PC-3 (cell line): ENCODE data around the gene NAGS. TPM values are rescaled to one million over a fixed set of nuclear protein-coding genes. Genes with fewer than 3 reads are reported as not detected.

Experiments used
- ATAC-seq: fragments of 200-7000 bp; cut with Tn5 transposase; 2 replicates; pipeline ENCODE4 v1.9.1; 2020; ENCODE audit warnings: mild to moderate bottlenecking, moderate library complexity
- BruUV-seq: library from RNA; stranded (reverse); fragments of 400-500 nt; replicated peaks from 2 replicates; lab custom pipeline; 2021; lab: Mats Ljungman, UMichigan
- CTCF ChIA-PET: fragments of 300-600 bp; sonication (Branson Sonifier 250); formaldehyde crosslinking; loops from one replicate; lab custom pipeline; 2022; ENCODE audit warnings: antibody characterized with exemption; lab: Charles Lee
- POLR2A ChIA-PET: fragments of 300-600 bp; sonication (Branson Sonifier 250); formaldehyde crosslinking; loops from one replicate; lab custom pipeline; 2022; ENCODE audit warnings: antibody characterized with exemption; ENCODE audit not compliant: unreplicated experiment; lab: Charles Lee
- DNase-seq: peaks from one replicate; pipeline ENCODE4 v3.0.0-alpha.2; 2015
- H2AFZ ChIP-seq: fragments of 300-600 bp; sonication (generic); 2 replicates; pipeline ENCODE4 v1.6.0; 2016; ENCODE audit warnings: antibody characterized with exemption, low read length
- H3F3A ChIP-seq: fragments of 300-600 bp; sonication (generic); one replicate; pipeline ENCODE4 v1.6.0; 2017; ENCODE audit warnings: antibody characterized with exemption, low read length, control low read depth, mild to moderate bottlenecking; ENCODE audit not compliant: unreplicated experiment
- H3K27ac ChIP-seq: fragments of 300-600 bp; sonication (generic); 2 replicates; pipeline ENCODE4 v1.5.1; 2016; ENCODE audit warnings: mild to moderate bottlenecking, low read length
- H3K27me3 ChIP-seq: fragments of 300-600 bp; sonication (generic); 2 replicates; pipeline ENCODE4 v1.6.1; 2016; ENCODE audit warnings: low read length, mixed read lengths
- H3K36me3 ChIP-seq: fragments of 300-600 bp; sonication (generic); 2 replicates; pipeline ENCODE4 v1.6.1; 2016; ENCODE audit warnings: low read depth, mixed run types, low read length, mixed read lengths
- H3K4me1 ChIP-seq: fragments of 300-600 bp; sonication (generic); 2 replicates; pipeline ENCODE4 v1.5.1; 2016; ENCODE audit warnings: low read length; ENCODE audit not compliant: insufficient read depth
- H3K4me2 ChIP-seq: fragments of 300-600 bp; sonication (generic); 2 replicates; pipeline ENCODE4 v1.6.0; 2016; ENCODE audit warnings: low read length
- H3K4me3 ChIP-seq: fragments of 300-600 bp; sonication (generic); 2 replicates; pipeline ENCODE4 v1.5.1; 2016; ENCODE audit warnings: mild to moderate bottlenecking, low read length, mixed read lengths
- H3K79me2 ChIP-seq: fragments of 300-600 bp; sonication (generic); 2 replicates; pipeline ENCODE4 v1.6.1; 2017; ENCODE audit warnings: low read length, mixed read lengths
- H3K9ac ChIP-seq: fragments of 300-600 bp; sonication (generic); 2 replicates; pipeline ENCODE4 v1.6.0; 2016; ENCODE audit warnings: mild to moderate bottlenecking, low read length
- H3K9me2 ChIP-seq: fragments of 300-600 bp; sonication (generic); replicated peaks from 2 replicates; pipeline ENCODE4 v1.6.1; 2016; ENCODE audit warnings: mixed run types, low read length, mixed read lengths
- H3K9me3 ChIP-seq: fragments of 300-600 bp; sonication (generic); 2 replicates; pipeline ENCODE4 v1.6.1; 2016; ENCODE audit warnings: low read length, mixed read lengths
- H4K20me1 ChIP-seq: fragments of 300-600 bp; sonication (generic); 2 replicates; pipeline ENCODE4 v1.6.1; 2016; ENCODE audit warnings: low read length, mixed read lengths
- CTCF ChIP-seq: fragments of 300-600 bp; sonication (generic); conservative IDR thresholded peaks from 2 replicates; pipeline ENCODE4 v1.5.1; 2017; ENCODE audit warnings: antibody characterized with exemption, low read depth, mild to moderate bottlenecking, low read length
- EZH2 ChIP-seq: fragments of 300-600 bp; sonication (generic); IDR thresholded peaks from one replicate; pipeline ENCODE4 v1.6.1; 2017; ENCODE audit warnings: antibody characterized with exemption, mild to moderate bottlenecking, low read length; ENCODE audit not compliant: unreplicated experiment
- EZH2phosphoT487 ChIP-seq: fragments of 300-600 bp; sonication (generic); IDR thresholded peaks from 2 replicates; pipeline ENCODE4 v1.6.1; 2018; ENCODE audit warnings: mild to moderate bottlenecking, antibody characterized with exemption, low read length, borderline replicate concordance
- intact Hi-C: fragments of 100-400 bp; cut with micrococcal nuclease; formaldehyde crosslinking; loops from 2 replicates; pipeline ENCODE4 v1.9.0; 2023
- total RNA-seq: library from RNA; depleted of rRNA; stranded (reverse); fragments of >200 nt; gene quantifications from 2 replicates; pipeline ENCODE4 v1.2.3, GENCODE V29; 2014

Gene NAGS
- total RNA-seq, 1 experiment from 2014 or later, result 13.5 TPM

DNA sequence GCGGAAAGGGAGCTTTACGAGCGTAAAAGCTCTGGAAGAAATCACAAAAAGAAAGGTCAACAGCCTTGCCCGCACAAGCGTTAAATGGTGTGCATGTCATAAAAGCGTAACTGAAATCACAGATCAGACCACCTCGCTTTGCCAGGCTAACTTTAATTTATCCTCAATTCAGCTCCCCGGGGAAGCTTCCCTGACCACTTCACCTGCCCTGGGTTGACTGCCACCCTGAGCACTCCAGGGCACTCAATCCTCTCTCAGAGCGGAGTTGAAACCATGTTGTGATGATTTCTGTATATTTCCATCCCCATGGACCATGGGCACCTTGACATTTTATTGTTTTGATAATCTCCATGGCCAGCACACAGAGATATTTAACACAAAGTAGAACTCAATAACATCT, 16.1 kb upstream of the NAGS start:
- ATAC-seq (no peak), DNase-seq (no peak)
- no peaks in the 10 kb centered on the region for H3K36me3 ChIP-seq
- no peak overlapping the region for H3K4me2 ChIP-seq
- no peak overlapping the region for H3K27ac ChIP-seq
- H3K27me3 ChIP-seq, result peaks cover 30% of the 10 kb centered on the region
- BruUV-seq, result no TSS peak
- intact Hi-C loops, result no loop called here
- no peak overlapping the region for H3K4me3 ChIP-seq
- no peaks in the 10 kb centered on the region for H4K20me1 ChIP-seq
- ChIA-PET POLR2A (no interaction called here), CTCF (interaction anchor here (0.5 kb wide), 1 partner anchor 40 kb away, joined by 4 read pairs; no protein-coding TSS in a partner anchor)
- TF ChIP-seq CTCF, result no peak
- TF ChIP-seq EZH2, result no peak
- TF ChIP-seq EZH2phosphoT487, result no peak
- no peaks in the 10 kb centered on the region for H3K9me3 ChIP-seq
- no peak overlapping the region for H3K9ac ChIP-seq
- no peaks in the 10 kb centered on the region for H3F3A ChIP-seq
- no peaks in the 10 kb centered on the region for H3K4me1 ChIP-seq
- H2AFZ ChIP-seq, result no peak overlapping the region
- H3K9me2 ChIP-seq, result no peaks in the 10 kb centered on the region
- no peaks in the 10 kb centered on the region for H3K79me2 ChIP-seq

DNA sequence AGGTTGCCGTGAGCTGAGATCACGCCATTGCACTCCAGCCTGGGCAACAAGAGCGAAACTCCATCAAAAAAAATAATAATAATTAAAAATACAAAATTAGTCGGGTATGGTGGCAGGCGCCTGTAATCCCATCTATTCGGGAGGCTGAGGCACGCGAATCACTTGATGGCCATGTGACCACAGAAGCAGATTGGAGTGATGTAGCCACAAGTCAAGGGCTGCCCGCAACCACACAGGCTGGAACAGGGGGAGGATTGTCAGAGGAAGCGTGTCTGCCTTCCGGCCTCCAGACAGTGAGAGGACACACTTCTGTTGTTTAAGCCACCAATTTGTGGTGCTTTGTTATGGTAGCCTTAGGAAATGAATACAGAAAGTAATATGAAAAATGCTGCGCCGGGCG, 11.8 kb upstream of the NAGS start:
- Histone ChIP-seq H3K27me3 (peaks cover 3% of the 10 kb centered on the region; the same call in 1 of the 2 replicates), H3K4me1 (peaks cover 10% of the 10 kb centered on the region; the same call in 1 of the 2 replicates), H4K20me1 (no peaks in the 10 kb centered on the region), H2AFZ (no peak overlapping the region), H3K27ac (no peak overlapping the region), H3K9me3 (no peaks in the 10 kb centered on the region), H3K4me2 (no peak overlapping the region), H3K36me3 (no peaks in the 10 kb centered on the region), H3K9ac (no peak overlapping the region), H3K4me3 (no peak overlapping the region), H3K9me2 (no peaks in the 10 kb centered on the region), H3K79me2 (no peaks in the 10 kb centered on the region), H3F3A (no peaks in the 10 kb centered on the region)
- ChIA-PET POLR2A (no interaction called here), CTCF (no interaction called here)
- no TSS peak for BruUV-seq
- ATAC-seq, result no peak
- TF ChIP-seq CTCF (no peak), EZH2phosphoT487 (no peak), EZH2 (no peak)
- intact Hi-C loops, result no loop called here
- no peak for DNase-seq
